ENCODE data around the gene CIITA. TPM values are rescaled to one million over a fixed set of nuclear protein-coding genes. Genes with fewer than 3 reads are reported as not detected.
"Not testable (repeated sequence)": the region's sequence is repeated elsewhere in the genome, so short reads cannot be mapped to it uniquely, and the experiment has no call there.

Gene CIITA
- total RNA-seq, 2 donors from 2014 or later: 3.2 to 3.4 TPM

GRCh38 chr16:10938321-10938720 is 61.3 kb downstream of the CIITA start:
- no peak for DNase-seq (ENCODE audit: low spot score)
- no peak for TF ChIP-seq CTCF (IDR thresholded peaks at IDR 0.05)
- Histone ChIP-seq H3K36me3 (peaks cover 5% of the 10 kb centered on the region), H3K4me3 (peak overlapping the region in 1 of 2 donors; percentile 24), H3K9me3 (no peaks in the 10 kb centered on the region), H3K27me3 (no peaks in the 10 kb centered on the region), H3K4me1 (peaks cover 0 to 89% of the 10 kb centered on the region in 2 donors), H3K27ac (peak overlapping the region; percentile 94 to 95)

GRCh38 chr16:10938796-10939648 is 62.0 kb downstream of the CIITA start:
- H3K9me3 ChIP-seq: no peaks in the 10 kb centered on the region
- H3K4me1 ChIP-seq: peaks cover 0 to 89% of the 10 kb centered on the region in 2 donors
- H3K27ac ChIP-seq: peak overlapping the region; percentile 94 to 95
- no peaks in the 10 kb centered on the region for H3K27me3 ChIP-seq
- TF ChIP-seq CTCF (IDR thresholded peaks at IDR 0.05): no peak
- no peaks in the 10 kb centered on the region for H3K36me3 ChIP-seq
- peak overlapping the region in 1 of 2 donors; percentile 87 for H3K4me3 ChIP-seq
- no peak for DNase-seq (ENCODE audit: low spot score)

DNA sequence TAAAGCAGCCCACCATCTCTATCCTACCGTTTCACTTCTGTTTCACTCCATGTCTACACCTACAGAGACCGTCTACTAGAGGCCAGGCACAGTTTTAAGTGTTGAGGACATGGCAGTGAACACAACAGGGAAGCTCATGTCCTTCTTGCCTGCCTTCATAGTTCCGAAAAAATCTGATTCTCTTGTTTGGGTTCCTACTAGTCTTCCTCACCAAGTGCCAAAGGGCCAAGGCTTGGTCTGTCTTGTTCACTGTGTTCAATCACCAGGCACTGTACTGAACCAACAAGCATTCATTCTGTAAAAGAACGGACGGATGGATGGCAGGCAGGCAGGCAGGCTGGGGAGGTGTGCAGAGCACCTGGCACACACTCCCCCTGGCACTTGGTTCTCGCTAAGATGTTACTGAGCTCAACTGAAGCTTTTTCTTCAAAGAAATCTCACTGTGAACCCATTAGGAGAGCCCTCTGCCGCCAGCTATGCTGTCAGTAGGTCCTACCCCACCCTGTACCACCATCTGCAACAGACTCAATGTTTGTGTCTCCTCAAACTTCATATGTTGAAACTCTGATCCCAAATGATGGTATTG is 62.7 kb downstream of the CIITA start:
- Histone ChIP-seq H3K9me3 (no peaks in the 10 kb centered on the region), H3K27ac (peak overlapping the region; percentile 94 to 95), H3K4me3 (peak overlapping the region; percentile 87 to 96), H3K36me3 (no peaks in the 10 kb centered on the region), H3K27me3 (no peaks in the 10 kb centered on the region), H3K4me1 (peaks cover 0 to 84% of the 10 kb centered on the region in 2 donors)
- no peak for TF ChIP-seq CTCF (IDR thresholded peaks at IDR 0.05)
- DNase-seq (ENCODE audit: low spot score): no peak

DNA sequence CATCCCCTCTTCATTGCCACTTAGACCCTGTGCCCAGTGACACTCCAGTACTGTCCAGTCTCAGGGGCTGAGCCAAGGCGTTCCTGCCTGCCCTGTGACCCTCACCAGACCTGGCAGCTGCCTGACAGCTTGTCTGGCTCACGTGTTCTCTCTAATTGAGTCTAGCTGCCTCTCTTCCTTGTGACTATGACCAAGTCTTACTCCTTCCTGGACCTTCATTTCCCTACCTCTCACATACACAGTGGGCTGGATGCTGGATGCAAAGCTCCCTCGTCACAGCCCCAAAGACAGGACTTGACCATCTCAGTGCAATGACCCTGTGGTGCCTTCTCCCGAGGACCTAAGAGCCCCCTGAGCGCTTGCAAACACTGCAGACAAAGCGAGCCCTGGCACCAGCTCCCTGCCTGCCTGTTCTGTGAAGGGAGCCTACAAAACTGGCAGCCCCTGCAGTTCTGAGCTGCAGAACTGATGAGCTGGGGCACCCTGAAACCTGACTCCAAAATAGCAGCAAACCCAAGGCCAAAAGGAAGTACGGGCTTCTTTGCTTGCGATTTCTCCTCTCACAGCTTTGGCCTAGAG is 63.6 kb downstream of the CIITA start:
- Histone ChIP-seq H3K4me1 (peaks cover 0 to 84% of the 10 kb centered on the region in 2 donors), H3K36me3 (no peaks in the 10 kb centered on the region), H3K9me3 (no peaks in the 10 kb centered on the region), H3K4me3 (peak overlapping the region; percentile 87 to 96), H3K27me3 (no peaks in the 10 kb centered on the region), H3K27ac (peak overlapping the region; percentile 94 to 95)
- no peak for DNase-seq (ENCODE audit: low spot score)
- no peak for TF ChIP-seq CTCF (IDR thresholded peaks at IDR 0.05)

GRCh38 chr16:10941127-10941933 is 64.3 kb downstream of the CIITA start:
- Histone ChIP-seq H3K27me3 (no peaks in the 10 kb centered on the region), H3K27ac (peak overlapping the region; percentile 94 to 95), H3K4me1 (peaks cover 0 to 84% of the 10 kb centered on the region in 2 donors), H3K9me3 (no peaks in the 10 kb centered on the region), H3K4me3 (peak overlapping the region; percentile 87 to 96), H3K36me3 (no peaks in the 10 kb centered on the region)
- no peak for DNase-seq (ENCODE audit: low spot score)
- no peak for TF ChIP-seq CTCF (IDR thresholded peaks at IDR 0.05)

GRCh38 chr16:10941935-10942351 is 64.9 kb downstream of the CIITA start:
- H3K27me3 ChIP-seq; DNase-seq (ENCODE audit: low spot score); H3K9me3 ChIP-seq; H3K36me3 ChIP-seq: not testable (repeated sequence)
- Histone ChIP-seq H3K4me1 (peaks cover 0 to 84% of the 10 kb centered on the region in 2 donors), H3K4me3 (peak overlapping the region; percentile 87 to 96), H3K27ac (peak overlapping the region; percentile 94 to 95)
